SK-N-SH (cell line): ENCODE measurements around the gene PKNOX1. TPM values are rescaled to one million over a fixed set of nuclear protein-coding genes. Genes with fewer than 3 reads are reported as not detected.
A peak's percentile ranks its signal among the peaks of the same experiment; 100 is the strongest.

Source experiments
- CTCF ChIA-PET: fragments of 300-600, 350-600 bp; formaldehyde crosslinking; extraction: SDS; loops from one replicate; lab custom pipeline; 2021; lab: Yijun Ruan, JAX
- POLR2A ChIA-PET: fragments of 350-600 bp; sonication (Branson Sonifier 250); formaldehyde crosslinking; extraction: SDS; loops from one replicate; lab custom pipeline; 2020; ENCODE audit warnings: antibody characterized with exemption, inconsistent platforms; lab: Yijun Ruan, JAX
- DNase-seq: peaks from one replicate; pipeline ENCODE4 v3.0.0; 2012
- H2AFZ ChIP-seq: fragments of 200-600 bp; sonication (generic); 2 replicates; pipeline ENCODE4 v1.8.1; 2016; ENCODE audit warnings: antibody characterized with exemption, mild to moderate bottlenecking, low read depth
- H3F3A ChIP-seq: fragments of 200-600 bp; sonication (generic); replicated peaks from 2 replicates; pipeline ENCODE3; 2016; ENCODE audit warnings: antibody characterized with exemption, mild to moderate bottlenecking; ENCODE audit not compliant: insufficient read depth
- H3K27ac ChIP-seq, 2 experiments: fragments of 200-500 bp in 1 of 2; fragments of 200-600 bp in 1 of 2; sonication (Bioruptor generic) in 1 of 2; sonication (generic), shearing (Covaris generic) in 1 of 2; 2 replicates each; pipeline versions ENCODE4 v1.5.1 to v1.6.1; 2014 to 2016; ENCODE audit warnings: low read depth in 2 of 2, inconsistent platforms in 1 of 2, low read length in 1 of 2, mild to moderate bottlenecking in 1 of 2, mixed read lengths in 1 of 2
- H3K27me3 ChIP-seq: fragments of 200-600 bp; sonication (generic), shearing (Covaris generic); 2 replicates; pipeline ENCODE4 v1.6.1; 2016; ENCODE audit warnings: mixed run types; ENCODE audit not compliant: insufficient read depth
- H3K36me3 ChIP-seq, 2 experiments: fragments of 200-500 bp in 1 of 2; fragments of 200-600 bp in 1 of 2; sonication (Bioruptor generic) in 1 of 2; sonication (generic) in 1 of 2; replicated peaks in 1 of 2; 2 replicates each; pipeline versions ENCODE3 to v1.5.1; 2014 to 2016; ENCODE audit warnings: low read length in 1 of 2, mild to moderate bottlenecking in 1 of 2; ENCODE audit not compliant: insufficient read depth in 2 of 2, control insufficient read depth in 1 of 2
- H3K4me1 ChIP-seq, 2 experiments: fragments of 200-500 bp in 1 of 2; fragments of 200-600 bp in 1 of 2; sonication (Bioruptor generic) in 1 of 2; sonication (generic), shearing (Covaris generic) in 1 of 2; 2 replicates each; pipeline versions ENCODE4 v1.5.1 to v1.6.1; 2014 to 2016; ENCODE audit warnings: low read depth in 1 of 2, low read length in 1 of 2, mixed run types in 1 of 2; ENCODE audit not compliant: insufficient read depth in 2 of 2, control insufficient read depth in 1 of 2
- H3K4me2 ChIP-seq: fragments of 200-600 bp; sonication (generic), shearing (Covaris generic); 2 replicates; pipeline ENCODE4 v1.6.1; 2017; ENCODE audit warnings: mixed run types
- H3K4me3 ChIP-seq, 2 experiments: fragments of 200-500 bp in 1 of 2; fragments of 200-600 bp in 1 of 2; sonication (Bioruptor generic) in 1 of 2; sonication (generic), shearing (Covaris generic) in 1 of 2; 2 replicates each; pipeline versions ENCODE4 v1.5.1 to v1.8.1; 2014 to 2016; ENCODE audit warnings: low read depth in 2 of 2, inconsistent platforms in 1 of 2, low read length in 1 of 2, mild to moderate bottlenecking in 1 of 2, mixed read lengths in 1 of 2, moderate library complexity in 1 of 2
- H3K79me2 ChIP-seq: fragments of 200-600 bp; sonication (generic); 2 replicates; pipeline ENCODE4 v1.8.1; 2017; ENCODE audit warnings: mild to moderate bottlenecking; ENCODE audit not compliant: insufficient read depth
- H3K9ac ChIP-seq: fragments of 200-600 bp; sonication (generic); 2 replicates; pipeline ENCODE4 v1.6.1; 2017; ENCODE audit warnings: mixed run types
- H3K9me2 ChIP-seq: fragments of 200-600 bp; sonication (generic); 2 replicates; pipeline ENCODE4 v1.6.1; 2017; ENCODE audit warnings: mixed run types
- H3K9me3 ChIP-seq: fragments of 200-600 bp; sonication (generic); 2 replicates; pipeline ENCODE4 v1.6.1; 2017; ENCODE audit warnings: mixed run types, mild to moderate bottlenecking, moderate library complexity
- H4K20me1 ChIP-seq: fragments of 200-600 bp; sonication (generic); 2 replicates; pipeline ENCODE4 v1.6.1; 2017; ENCODE audit warnings: mild to moderate bottlenecking, mixed run types; ENCODE audit not compliant: insufficient read depth
- ELF1 ChIP-seq: IDR thresholded peaks from 2 replicates; pipeline ENCODE4 v1.4.0; 2012
- EP300 ChIP-seq, 2 experiments: IDR thresholded peaks; 2 replicates each; pipeline versions ENCODE4 v1.4.0 to v1.6.1; 2012; ENCODE audit warnings: borderline replicate concordance in 1 of 2, low read depth in 1 of 2, low read length in 1 of 2
- FOXJ3 ChIP-seq: sonication (generic); formaldehyde crosslinking; IDR thresholded peaks from 2 replicates; pipeline ENCODE4 v1.5.1; 2020; ENCODE audit warnings: mild to moderate bottlenecking, missing genetic modification reagents
- GATA2 ChIP-seq: sonication (generic); formaldehyde crosslinking; IDR thresholded peaks from 2 replicates; pipeline ENCODE4 v1.5.0; 2020; ENCODE audit warnings: mild to moderate bottlenecking, missing genetic modification reagents
- JUND ChIP-seq: IDR thresholded peaks from 2 replicates; pipeline ENCODE4 v1.4.0; 2012
- MXI1 ChIP-seq: IDR thresholded peaks from 2 replicates; pipeline ENCODE4 v1.6.1; 2012; ENCODE audit warnings: mild to moderate bottlenecking, low read depth, low read length, improper control_type of control experiment
- NFIC ChIP-seq: IDR thresholded peaks from 2 replicates; pipeline ENCODE4 v1.4.0; 2012; ENCODE audit warnings: borderline replicate concordance
- POLR2AphosphoS5 ChIP-seq: IDR thresholded peaks from 2 replicates; pipeline ENCODE4 v1.6.1; 2012; ENCODE audit warnings: low read depth, low read length
- RAD21 ChIP-seq: IDR thresholded peaks from 2 replicates; pipeline ENCODE4 v1.6.1; 2012; ENCODE audit warnings: mild to moderate bottlenecking, low read length
- RCOR1 ChIP-seq: fragments of 150-350 bp; IDR thresholded peaks from 2 replicates; pipeline ENCODE4 v1.6.1; 2017; ENCODE audit warnings: antibody characterized with exemption, low read length
- RXRA ChIP-seq: IDR thresholded peaks from 2 replicates; pipeline ENCODE4 v1.4.0; 2012; ENCODE audit warnings: low read depth, mild to moderate bottlenecking, borderline replicate concordance
- SIN3A ChIP-seq: IDR thresholded peaks from 2 replicates; pipeline ENCODE4 v1.6.1; 2012; ENCODE audit warnings: low read depth, mild to moderate bottlenecking, low read length, moderate library complexity, borderline replicate concordance
- SMC3 ChIP-seq: IDR thresholded peaks from 2 replicates; pipeline ENCODE4 v1.6.1; 2012; ENCODE audit warnings: low read depth, low read length, improper control_type of control experiment
- TCF12 ChIP-seq: IDR thresholded peaks from 2 replicates; pipeline ENCODE4 v1.4.0; 2012
- TEAD4 ChIP-seq: IDR thresholded peaks from 2 replicates; pipeline ENCODE4 v1.4.0; 2012; ENCODE audit warnings: mild to moderate bottlenecking, borderline replicate concordance; ENCODE audit not compliant: insufficient read depth
- USF1 ChIP-seq: IDR thresholded peaks from 2 replicates; pipeline ENCODE4 v1.4.0; 2012; ENCODE audit warnings: low read depth, borderline replicate concordance
- WGBS: methylation state at CpG from one replicate; pipeline ENCODE4 v1.1.6; 2017; ENCODE audit warnings: low lambda C conversion rate; 5-methylcytosine and 5-hydroxymethylcytosine counted together
- polyA plus RNA-seq, 3 experiments: library from polyadenylated mRNA; depleted of rRNA; stranded (reverse); fragments of >200 nt; gene quantifications; 2 replicates each; pipeline ENCODE4 v1.2.3, GENCODE V29; 2012
- TF ChIP-seq, protein P1 (sequence below): IDR thresholded peaks from 2 replicates; pipeline ENCODE4; 2012
- TF ChIP-seq, protein P2 (sequence below): IDR thresholded peaks from 2 replicates; pipeline ENCODE4 v1.6.1; 2012; ENCODE audit warnings: mild to moderate bottlenecking, low read depth, low read length, moderate library complexity
- TF ChIP-seq, protein P3 (sequence below): fragments of 150-350 bp; IDR thresholded peaks from 2 replicates; pipeline ENCODE4 v1.6.1; 2017; ENCODE audit warnings: antibody characterized with exemption, low read length, low read depth, borderline replicate concordance
- TF ChIP-seq, protein P4 (sequence below): fragments of 150-350 bp; IDR thresholded peaks from 2 replicates; pipeline ENCODE4 v1.6.1; 2016; ENCODE audit warnings: mild to moderate bottlenecking, low read depth, low read length

The PKNOX1 gene, protein sequence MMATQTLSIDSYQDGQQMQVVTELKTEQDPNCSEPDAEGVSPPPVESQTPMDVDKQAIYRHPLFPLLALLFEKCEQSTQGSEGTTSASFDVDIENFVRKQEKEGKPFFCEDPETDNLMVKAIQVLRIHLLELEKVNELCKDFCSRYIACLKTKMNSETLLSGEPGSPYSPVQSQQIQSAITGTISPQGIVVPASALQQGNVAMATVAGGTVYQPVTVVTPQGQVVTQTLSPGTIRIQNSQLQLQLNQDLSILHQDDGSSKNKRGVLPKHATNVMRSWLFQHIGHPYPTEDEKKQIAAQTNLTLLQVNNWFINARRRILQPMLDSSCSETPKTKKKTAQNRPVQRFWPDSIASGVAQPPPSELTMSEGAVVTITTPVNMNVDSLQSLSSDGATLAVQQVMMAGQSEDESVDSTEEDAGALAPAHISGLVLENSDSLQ
- polyA plus RNA-seq (2012; rRNA removed): 17.8 and 21.7 TPM in 2 replicates
- 11.2 and 19.4 TPM in 2 replicates for polyA plus RNA-seq (2012; cell fraction: cytosol; rRNA removed)
- polyA plus RNA-seq (2012; cell fraction: nucleus; rRNA removed): 18.7 and 20.5 TPM in 2 replicates

DNA sequence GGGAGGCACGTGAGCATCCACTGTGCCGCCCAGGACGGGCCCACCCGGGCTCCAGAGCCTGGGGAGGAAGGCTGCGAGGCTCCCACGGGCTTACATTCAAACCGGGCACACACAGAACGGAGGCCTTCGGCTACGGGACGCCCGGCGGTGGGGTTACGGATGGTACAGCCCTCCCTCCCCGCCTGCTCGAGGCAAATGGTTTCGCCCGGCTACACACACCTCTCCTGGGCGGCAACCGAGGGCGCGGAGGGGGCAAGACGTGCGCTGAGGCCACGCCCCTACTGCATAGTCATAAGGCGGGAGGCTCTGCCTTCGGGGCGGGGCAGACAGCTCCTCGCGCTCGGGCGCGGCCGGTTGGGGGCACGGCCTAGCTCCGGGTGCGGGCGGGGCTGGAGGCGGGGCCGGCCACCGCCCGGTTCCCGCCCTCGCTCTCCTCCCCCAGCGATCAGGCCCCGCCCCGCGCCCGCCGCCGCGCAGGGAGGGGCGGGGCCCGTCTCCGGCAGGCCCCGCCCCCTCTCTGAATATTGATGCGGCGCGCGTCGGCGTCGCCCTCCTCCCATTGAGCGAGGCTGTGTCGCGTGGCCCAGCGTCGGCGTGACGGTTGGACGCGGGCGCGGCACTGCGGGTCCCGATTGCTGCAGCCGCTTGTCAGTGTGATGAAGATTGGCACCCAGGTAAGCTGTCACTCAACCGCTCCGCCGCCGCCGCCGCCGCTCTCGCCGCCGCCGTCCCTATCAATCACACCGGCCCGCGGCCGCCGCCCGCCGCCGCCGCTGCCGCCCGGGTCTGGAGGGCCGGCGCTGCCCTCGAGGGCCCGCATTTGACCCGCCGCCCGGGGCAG, at the start of gene PKNOX1:
Gene PKNOX1 (plus strand): TSS at position 572 of the 841 bp plus-strand sequence. CDS start 29,820 bp downstream, outside the sequence.
- Histone ChIP-seq H3K27ac (peak within 1 kb of the TSS; percentile 88), H2AFZ (peak within 1 kb of the TSS; percentile 99)
- TF ChIP-seq RXRA: no peak
- TF ChIP-seq USF1: peak; percentile 87
- no peak for TF ChIP-seq NFIC
- no peak for TF ChIP-seq SMC3
- TF ChIP-seq, protein P1, sequence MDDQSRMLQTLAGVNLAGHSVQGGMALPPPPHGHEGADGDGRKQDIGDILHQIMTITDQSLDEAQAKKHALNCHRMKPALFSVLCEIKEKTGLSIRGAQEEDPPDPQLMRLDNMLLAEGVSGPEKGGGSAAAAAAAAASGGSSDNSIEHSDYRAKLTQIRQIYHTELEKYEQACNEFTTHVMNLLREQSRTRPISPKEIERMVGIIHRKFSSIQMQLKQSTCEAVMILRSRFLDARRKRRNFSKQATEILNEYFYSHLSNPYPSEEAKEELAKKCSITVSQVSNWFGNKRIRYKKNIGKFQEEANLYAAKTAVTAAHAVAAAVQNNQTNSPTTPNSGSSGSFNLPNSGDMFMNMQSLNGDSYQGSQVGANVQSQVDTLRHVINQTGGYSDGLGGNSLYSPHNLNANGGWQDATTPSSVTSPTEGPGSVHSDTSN: peak; percentile 100
- TF ChIP-seq GATA2 (CRISPR knock-in tag): no peak
- TF ChIP-seq, protein P2, sequence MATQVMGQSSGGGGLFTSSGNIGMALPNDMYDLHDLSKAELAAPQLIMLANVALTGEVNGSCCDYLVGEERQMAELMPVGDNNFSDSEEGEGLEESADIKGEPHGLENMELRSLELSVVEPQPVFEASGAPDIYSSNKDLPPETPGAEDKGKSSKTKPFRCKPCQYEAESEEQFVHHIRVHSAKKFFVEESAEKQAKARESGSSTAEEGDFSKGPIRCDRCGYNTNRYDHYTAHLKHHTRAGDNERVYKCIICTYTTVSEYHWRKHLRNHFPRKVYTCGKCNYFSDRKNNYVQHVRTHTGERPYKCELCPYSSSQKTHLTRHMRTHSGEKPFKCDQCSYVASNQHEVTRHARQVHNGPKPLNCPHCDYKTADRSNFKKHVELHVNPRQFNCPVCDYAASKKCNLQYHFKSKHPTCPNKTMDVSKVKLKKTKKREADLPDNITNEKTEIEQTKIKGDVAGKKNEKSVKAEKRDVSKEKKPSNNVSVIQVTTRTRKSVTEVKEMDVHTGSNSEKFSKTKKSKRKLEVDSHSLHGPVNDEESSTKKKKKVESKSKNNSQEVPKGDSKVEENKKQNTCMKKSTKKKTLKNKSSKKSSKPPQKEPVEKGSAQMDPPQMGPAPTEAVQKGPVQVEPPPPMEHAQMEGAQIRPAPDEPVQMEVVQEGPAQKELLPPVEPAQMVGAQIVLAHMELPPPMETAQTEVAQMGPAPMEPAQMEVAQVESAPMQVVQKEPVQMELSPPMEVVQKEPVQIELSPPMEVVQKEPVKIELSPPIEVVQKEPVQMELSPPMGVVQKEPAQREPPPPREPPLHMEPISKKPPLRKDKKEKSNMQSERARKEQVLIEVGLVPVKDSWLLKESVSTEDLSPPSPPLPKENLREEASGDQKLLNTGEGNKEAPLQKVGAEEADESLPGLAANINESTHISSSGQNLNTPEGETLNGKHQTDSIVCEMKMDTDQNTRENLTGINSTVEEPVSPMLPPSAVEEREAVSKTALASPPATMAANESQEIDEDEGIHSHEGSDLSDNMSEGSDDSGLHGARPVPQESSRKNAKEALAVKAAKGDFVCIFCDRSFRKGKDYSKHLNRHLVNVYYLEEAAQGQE: no peak
- TF ChIP-seq TEAD4: no peak
- no peak for TF ChIP-seq ELF1
- TF ChIP-seq TCF12: no peak
- TF ChIP-seq, protein P3, sequence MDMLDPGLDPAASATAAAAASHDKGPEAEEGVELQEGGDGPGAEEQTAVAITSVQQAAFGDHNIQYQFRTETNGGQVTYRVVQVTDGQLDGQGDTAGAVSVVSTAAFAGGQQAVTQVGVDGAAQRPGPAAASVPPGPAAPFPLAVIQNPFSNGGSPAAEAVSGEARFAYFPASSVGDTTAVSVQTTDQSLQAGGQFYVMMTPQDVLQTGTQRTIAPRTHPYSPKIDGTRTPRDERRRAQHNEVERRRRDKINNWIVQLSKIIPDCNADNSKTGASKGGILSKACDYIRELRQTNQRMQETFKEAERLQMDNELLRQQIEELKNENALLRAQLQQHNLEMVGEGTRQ: peak; percentile 55
- TF ChIP-seq, protein P4, sequence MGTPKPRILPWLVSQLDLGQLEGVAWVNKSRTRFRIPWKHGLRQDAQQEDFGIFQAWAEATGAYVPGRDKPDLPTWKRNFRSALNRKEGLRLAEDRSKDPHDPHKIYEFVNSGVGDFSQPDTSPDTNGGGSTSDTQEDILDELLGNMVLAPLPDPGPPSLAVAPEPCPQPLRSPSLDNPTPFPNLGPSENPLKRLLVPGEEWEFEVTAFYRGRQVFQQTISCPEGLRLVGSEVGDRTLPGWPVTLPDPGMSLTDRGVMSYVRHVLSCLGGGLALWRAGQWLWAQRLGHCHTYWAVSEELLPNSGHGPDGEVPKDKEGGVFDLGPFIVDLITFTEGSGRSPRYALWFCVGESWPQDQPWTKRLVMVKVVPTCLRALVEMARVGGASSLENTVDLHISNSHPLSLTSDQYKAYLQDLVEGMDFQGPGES: peak; percentile 44
- TF ChIP-seq JUND: peak; percentile 15; the same call in 1 of the 2 replicates
- peak; percentile 18; the same call in 1 of the 2 replicates for TF ChIP-seq SIN3A
- peak; percentile 53; the same call in 1 of the 2 replicates for TF ChIP-seq POLR2AphosphoS5
- TF ChIP-seq EP300 (IDR thresholded peaks at IDR 0.05; ENCODE audit: borderline replicate concordance in 1 of 2, low read depth in 1 of 2, low read length in 1 of 2): peak in 1 of 2 experiments; percentile 31; a peak in 1 of 4 replicates
- TF ChIP-seq RCOR1: peak; percentile 23; the same call in 1 of the 2 replicates
- TF ChIP-seq MXI1: peak; percentile 65; the same call in 1 of the 2 replicates
- TF ChIP-seq FOXJ3 (CRISPR knock-in tag): no peak
- TF ChIP-seq RAD21: no peak

More for the DNA sequence above, at the start of gene PKNOX1:
- Histone ChIP-seq H3F3A (peaks cover 3% of the 10 kb centered on the region), H3K9ac (peak within 1 kb of the TSS; percentile 89), H3K4me1 (peaks cover 0 to 9% of the 10 kb centered on the region in 2 experiments; a peak in 1 of 4 replicates), H3K27me3 (no peaks in the 10 kb centered on the region), H3K9me3 (0 out of 2 replicates have a peak, but pooled peaks cover 4% of the 10 kb centered on the region), H3K9me2 (no peaks in the 10 kb centered on the region), H3K4me2 (peak within 1 kb of the TSS; percentile 98), H3K36me3 (peaks cover 0 to 7% of the 10 kb centered on the region in 2 experiments), H3K4me3 (peak within 1 kb of the TSS; percentile 74 to 82), H3K79me2 (peaks cover 35% of the 10 kb centered on the region), H4K20me1 (no peaks in the 10 kb centered on the region)
- ChIA-PET CTCF (no interaction called here), POLR2A (interaction anchor here (1.0 to 1.3 kb wide), 2 partner anchors 82 to 685 kb away, joined by 3 read pairs; partner anchors contain the start of genes HSF2BP and RRP1B)
- 1% methylated on average over 13 of the region's 106 CpGs for WGBS
- peak; percentile 98 for DNase-seq
